Neural crest cell (in vitro differentiated cells): ENCODE results near the gene RUBCNL. TPM values are rescaled to one million over a fixed set of nuclear protein-coding genes. Genes with fewer than 3 reads are reported as not detected.

Experiments
- DNase-seq: peaks from one replicate; pipeline ENCODE4 v3.0.0; 2021; ENCODE audit warnings: low read depth, mixed read lengths, low spot score
- H3K27ac Mint-ChIP-seq: one replicate; pipeline ENCODE4 v1.8.0; 2021; ENCODE audit warnings: mild to moderate bottlenecking, mixed read lengths; ENCODE audit not compliant: unreplicated experiment
- H3K27me3 Mint-ChIP-seq: 2 replicates; pipeline ENCODE4 v1.8.0; 2021; ENCODE audit warnings: low read depth, mild to moderate bottlenecking, mixed read lengths
- H3K36me3 Mint-ChIP-seq: 2 replicates; pipeline ENCODE4 v1.8.0; 2021; ENCODE audit warnings: low read depth, mild to moderate bottlenecking, mixed read lengths
- H3K4me1 Mint-ChIP-seq: 2 replicates; pipeline ENCODE4 v1.8.0; 2021; ENCODE audit warnings: mixed read lengths
- H3K4me3 Mint-ChIP-seq: one replicate; pipeline ENCODE4 v1.8.0; 2021; ENCODE audit warnings: mild to moderate bottlenecking, mixed read lengths
- H3K9me3 Mint-ChIP-seq: 2 replicates; pipeline ENCODE4 v1.8.0; 2021; ENCODE audit warnings: mixed read lengths
- CTCF ChIP-seq: fragments of 200-600 bp; sonication (generic); conservative IDR thresholded peaks from 2 replicates; pipeline ENCODE4 v1.5.0; 2021; ENCODE audit warnings: antibody characterized with exemption, mild to moderate bottlenecking
- total RNA-seq: library from RNA; stranded (reverse); gene quantifications from 2 replicates; pipeline ENCODE4 v1.2.1, GENCODE V29; 2021

RUBCNL gene
- total RNA-seq, 1 donor from 2014 or later = 29.7 TPM

- Mint-ChIP-seq H3K36me3 (no peaks in the 10 kb centered on the region), H3K9me3 (peaks cover 8% of the 10 kb centered on the region), H3K27me3 (no peaks in the 10 kb centered on the region), H3K4me1 (peaks cover 14% of the 10 kb centered on the region), H3K27ac (no peak overlapping the region), H3K4me3 (no peak overlapping the region)
- TF ChIP-seq CTCF = no peak
- no peak for DNase-seq
Observed at GRCh38 chr13:46295491-46296114, 91.4 kb downstream of the RUBCNL start.

- H3K36me3 Mint-ChIP-seq = no peaks in the 10 kb centered on the region
- no peak overlapping the region for H3K4me3 Mint-ChIP-seq
- H3K27ac Mint-ChIP-seq = no peak overlapping the region
- no peaks in the 10 kb centered on the region for H3K27me3 Mint-ChIP-seq
- TF ChIP-seq CTCF = no peak
- H3K9me3 Mint-ChIP-seq = no peaks in the 10 kb centered on the region
- peaks cover 14% of the 10 kb centered on the region for H3K4me1 Mint-ChIP-seq
- DNase-seq = no peak
Observed at GRCh38 chr13:46293436-46293835, 93.6 kb downstream of the RUBCNL start.

Other genes with a start within 250 kb of the RUBCNL start
- 7.6 and 8.5 TPM in 2 replicates for gene LCP1, start 205.1 kb downstream of the RUBCNL start, total RNA-seq
- gene LRRC63, start 175.3 kb downstream of the RUBCNL start, total RNA-seq = 0.37 and 0.52 TPM in 2 replicates
- gene LRCH1, start 165.9 kb upstream of the RUBCNL start, total RNA-seq = 15.4 and 15.8 TPM in 2 replicates